Measurements from ENCODE around the gene VPS45. TPM values are rescaled to one million over a fixed set of nuclear protein-coding genes. Genes with fewer than 3 reads are reported as not detected.
A peak's percentile ranks its signal among the peaks of the same experiment; 100 is the strongest.

Gene VPS45
- polyA plus RNA-seq, 1 donor from 2014 or later: 174 TPM

- Histone ChIP-seq H3K9ac (ENCODE audit: low read length) (no peak overlapping the region), H3K4me3 (ENCODE audit: low read length) (no peak overlapping the region), H2AFZ (ENCODE audit: low read depth, low read length) (no peak overlapping the region), H3K4me2 (ENCODE audit: low read length) (no peak overlapping the region), H3K9me2 (ENCODE audit: insufficient read depth, low read length) (no peaks in the 10 kb centered on the region), H3K79me2 (replicated peaks; ENCODE audit: insufficient read depth, low read length) (no peaks in the 10 kb centered on the region), H3K9me3 (ENCODE audit: low read length) (no peaks in the 10 kb centered on the region), H3K27me3 (ENCODE audit: insufficient read depth, low read depth, low read length) (no peaks in the 10 kb centered on the region), H3K36me3 (ENCODE audit: insufficient read depth, low read length) (no peaks in the 10 kb centered on the region), H3K27ac (ENCODE audit: low read length) (no peak overlapping the region), H3F3A (ENCODE audit: insufficient read depth, low read length, poor library complexity, severe bottlenecking) (no peaks in the 10 kb centered on the region), H4K20me1 (ENCODE audit: insufficient read depth) (no peaks in the 10 kb centered on the region)
- TF ChIP-seq EZH2 (IDR thresholded peaks at IDR 0.05; ENCODE audit: borderline replicate concordance, insufficient read depth, low read length, poor library complexity, severe bottlenecking) (no peak), POLR2AphosphoS5 (IDR thresholded peaks at IDR 0.05) (no peak), TAF1 (IDR thresholded peaks at IDR 0.05; ENCODE audit: low read depth) (no peak), RAD21 (conservative IDR thresholded peaks at IDR 0.05) (peak; percentile 60), MXI1 (conservative IDR thresholded peaks at IDR 0.05; ENCODE audit: poor library complexity, severe bottlenecking) (no peak), EP300 (conservative IDR thresholded peaks at IDR 0.05; ENCODE audit: poor library complexity, severe bottlenecking) (no peak), CTCF (IDR thresholded peaks at IDR 0.05; ENCODE audit: poor library complexity, severe bottlenecking) (peak; percentile 56), SMC3 (conservative IDR thresholded peaks at IDR 0.05; ENCODE audit: poor library complexity) (peak; percentile 68), REST (IDR thresholded peaks at IDR 0.05; ENCODE audit: borderline replicate concordance) (no peak)
Measured at GRCh38 chr1:150168960-150169601, 101.5 kb downstream of the VPS45 start.

GRCh38 chr1:150171801-150172200 lies 104.2 kb downstream of the VPS45 start:
- Histone ChIP-seq H3K36me3 (ENCODE audit: insufficient read depth, low read length) (no peaks in the 10 kb centered on the region), H3K79me2 (replicated peaks; ENCODE audit: insufficient read depth, low read length) (no peaks in the 10 kb centered on the region), H3F3A (ENCODE audit: insufficient read depth, low read length, poor library complexity, severe bottlenecking) (no peaks in the 10 kb centered on the region), H3K9me3 (ENCODE audit: low read length) (no peaks in the 10 kb centered on the region), H2AFZ (ENCODE audit: low read depth, low read length) (no peak overlapping the region), H3K27me3 (ENCODE audit: insufficient read depth, low read depth, low read length) (no peaks in the 10 kb centered on the region), H4K20me1 (ENCODE audit: insufficient read depth) (no peaks in the 10 kb centered on the region), H3K4me3 (ENCODE audit: low read length) (no peak overlapping the region), H3K4me2 (ENCODE audit: low read length) (no peak overlapping the region), H3K9ac (ENCODE audit: low read length) (no peak overlapping the region), H3K9me2 (ENCODE audit: insufficient read depth, low read length) (no peaks in the 10 kb centered on the region), H3K27ac (ENCODE audit: low read length) (no peak overlapping the region)
- TF ChIP-seq POLR2AphosphoS5 (IDR thresholded peaks at IDR 0.05) (no peak), MXI1 (conservative IDR thresholded peaks at IDR 0.05; ENCODE audit: poor library complexity, severe bottlenecking) (no peak), REST (IDR thresholded peaks at IDR 0.05; ENCODE audit: borderline replicate concordance) (no peak), TAF1 (IDR thresholded peaks at IDR 0.05; ENCODE audit: low read depth) (no peak), RAD21 (conservative IDR thresholded peaks at IDR 0.05) (no peak), EP300 (conservative IDR thresholded peaks at IDR 0.05; ENCODE audit: poor library complexity, severe bottlenecking) (no peak), EZH2 (IDR thresholded peaks at IDR 0.05; ENCODE audit: borderline replicate concordance, insufficient read depth, low read length, poor library complexity, severe bottlenecking) (no peak), CTCF (IDR thresholded peaks at IDR 0.05; ENCODE audit: poor library complexity, severe bottlenecking) (no peak)

Measured in neural cell (in vitro differentiated cells).